ENCODE data around the gene NPC1.

DNA sequence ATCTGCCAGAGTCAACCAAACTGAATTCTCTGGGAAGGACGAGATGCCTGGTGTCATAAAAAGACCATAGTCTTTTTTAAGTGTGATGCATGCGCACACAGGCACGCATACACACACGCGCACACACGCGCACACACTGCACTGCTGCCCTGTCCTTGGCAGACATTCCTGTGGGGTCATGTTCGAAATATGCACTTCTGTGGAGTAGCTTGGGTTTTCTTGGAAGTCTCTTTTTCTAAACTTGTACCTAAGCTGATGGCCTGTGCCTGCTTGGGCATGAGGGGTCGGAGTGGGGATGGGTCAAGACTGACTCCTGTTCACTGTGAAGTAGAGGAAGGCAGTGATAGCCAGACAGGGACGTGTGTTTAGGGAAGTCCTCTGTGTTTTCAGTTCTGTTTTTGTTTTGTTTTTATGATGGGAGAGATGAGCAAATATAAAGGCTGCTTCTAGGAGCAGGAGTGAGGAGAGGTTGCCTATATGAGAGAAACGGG, 87.0 kb downstream of the NPC1 start:
- TF ChIP-seq, protein P1, sequence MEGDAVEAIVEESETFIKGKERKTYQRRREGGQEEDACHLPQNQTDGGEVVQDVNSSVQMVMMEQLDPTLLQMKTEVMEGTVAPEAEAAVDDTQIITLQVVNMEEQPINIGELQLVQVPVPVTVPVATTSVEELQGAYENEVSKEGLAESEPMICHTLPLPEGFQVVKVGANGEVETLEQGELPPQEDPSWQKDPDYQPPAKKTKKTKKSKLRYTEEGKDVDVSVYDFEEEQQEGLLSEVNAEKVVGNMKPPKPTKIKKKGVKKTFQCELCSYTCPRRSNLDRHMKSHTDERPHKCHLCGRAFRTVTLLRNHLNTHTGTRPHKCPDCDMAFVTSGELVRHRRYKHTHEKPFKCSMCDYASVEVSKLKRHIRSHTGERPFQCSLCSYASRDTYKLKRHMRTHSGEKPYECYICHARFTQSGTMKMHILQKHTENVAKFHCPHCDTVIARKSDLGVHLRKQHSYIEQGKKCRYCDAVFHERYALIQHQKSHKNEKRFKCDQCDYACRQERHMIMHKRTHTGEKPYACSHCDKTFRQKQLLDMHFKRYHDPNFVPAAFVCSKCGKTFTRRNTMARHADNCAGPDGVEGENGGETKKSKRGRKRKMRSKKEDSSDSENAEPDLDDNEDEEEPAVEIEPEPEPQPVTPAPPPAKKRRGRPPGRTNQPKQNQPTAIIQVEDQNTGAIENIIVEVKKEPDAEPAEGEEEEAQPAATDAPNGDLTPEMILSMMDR (IDR thresholded peaks at IDR 0.05): no peak
- TF ChIP-seq POLR2A (IDR thresholded peaks at IDR 0.05; ENCODE audit: low read length): no peak
- no peak for TF ChIP-seq CEBPB (IDR thresholded peaks at IDR 0.05)
- TF ChIP-seq CBX2 (IDR thresholded peaks at IDR 0.05; ENCODE audit: borderline replicate concordance, low read depth): no peak
- no peak for TF ChIP-seq HDAC2 (IDR thresholded peaks at IDR 0.05)
- TF ChIP-seq MYC (IDR thresholded peaks at IDR 0.05; ENCODE audit: borderline replicate concordance, low read length): no peak
- no peak for TF ChIP-seq RAD21 (conservative IDR thresholded peaks at IDR 0.05 in 1 of 2, IDR thresholded peaks at IDR 0.05 in 1 of 2)
- no peak for TF ChIP-seq ESRRA (IDR thresholded peaks at IDR 0.05; ENCODE audit: borderline replicate concordance, low read length)
- TF ChIP-seq EHMT2 (IDR thresholded peaks at IDR 0.05; ENCODE audit: low read depth): no peak
- TF ChIP-seq, protein P2, sequence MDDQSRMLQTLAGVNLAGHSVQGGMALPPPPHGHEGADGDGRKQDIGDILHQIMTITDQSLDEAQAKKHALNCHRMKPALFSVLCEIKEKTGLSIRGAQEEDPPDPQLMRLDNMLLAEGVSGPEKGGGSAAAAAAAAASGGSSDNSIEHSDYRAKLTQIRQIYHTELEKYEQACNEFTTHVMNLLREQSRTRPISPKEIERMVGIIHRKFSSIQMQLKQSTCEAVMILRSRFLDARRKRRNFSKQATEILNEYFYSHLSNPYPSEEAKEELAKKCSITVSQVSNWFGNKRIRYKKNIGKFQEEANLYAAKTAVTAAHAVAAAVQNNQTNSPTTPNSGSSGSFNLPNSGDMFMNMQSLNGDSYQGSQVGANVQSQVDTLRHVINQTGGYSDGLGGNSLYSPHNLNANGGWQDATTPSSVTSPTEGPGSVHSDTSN (IDR thresholded peaks at IDR 0.05): no peak
- TF ChIP-seq NR3C1 (IDR thresholded peaks at IDR 0.05): no peak
- no peak for TF ChIP-seq SMC3 (IDR thresholded peaks at IDR 0.05)
- TF ChIP-seq, protein P3, sequence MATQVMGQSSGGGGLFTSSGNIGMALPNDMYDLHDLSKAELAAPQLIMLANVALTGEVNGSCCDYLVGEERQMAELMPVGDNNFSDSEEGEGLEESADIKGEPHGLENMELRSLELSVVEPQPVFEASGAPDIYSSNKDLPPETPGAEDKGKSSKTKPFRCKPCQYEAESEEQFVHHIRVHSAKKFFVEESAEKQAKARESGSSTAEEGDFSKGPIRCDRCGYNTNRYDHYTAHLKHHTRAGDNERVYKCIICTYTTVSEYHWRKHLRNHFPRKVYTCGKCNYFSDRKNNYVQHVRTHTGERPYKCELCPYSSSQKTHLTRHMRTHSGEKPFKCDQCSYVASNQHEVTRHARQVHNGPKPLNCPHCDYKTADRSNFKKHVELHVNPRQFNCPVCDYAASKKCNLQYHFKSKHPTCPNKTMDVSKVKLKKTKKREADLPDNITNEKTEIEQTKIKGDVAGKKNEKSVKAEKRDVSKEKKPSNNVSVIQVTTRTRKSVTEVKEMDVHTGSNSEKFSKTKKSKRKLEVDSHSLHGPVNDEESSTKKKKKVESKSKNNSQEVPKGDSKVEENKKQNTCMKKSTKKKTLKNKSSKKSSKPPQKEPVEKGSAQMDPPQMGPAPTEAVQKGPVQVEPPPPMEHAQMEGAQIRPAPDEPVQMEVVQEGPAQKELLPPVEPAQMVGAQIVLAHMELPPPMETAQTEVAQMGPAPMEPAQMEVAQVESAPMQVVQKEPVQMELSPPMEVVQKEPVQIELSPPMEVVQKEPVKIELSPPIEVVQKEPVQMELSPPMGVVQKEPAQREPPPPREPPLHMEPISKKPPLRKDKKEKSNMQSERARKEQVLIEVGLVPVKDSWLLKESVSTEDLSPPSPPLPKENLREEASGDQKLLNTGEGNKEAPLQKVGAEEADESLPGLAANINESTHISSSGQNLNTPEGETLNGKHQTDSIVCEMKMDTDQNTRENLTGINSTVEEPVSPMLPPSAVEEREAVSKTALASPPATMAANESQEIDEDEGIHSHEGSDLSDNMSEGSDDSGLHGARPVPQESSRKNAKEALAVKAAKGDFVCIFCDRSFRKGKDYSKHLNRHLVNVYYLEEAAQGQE (IDR thresholded peaks at IDR 0.05): no peak

Data from A549 (cell line).